ENCODE data around the gene PRKCA.

DNA sequence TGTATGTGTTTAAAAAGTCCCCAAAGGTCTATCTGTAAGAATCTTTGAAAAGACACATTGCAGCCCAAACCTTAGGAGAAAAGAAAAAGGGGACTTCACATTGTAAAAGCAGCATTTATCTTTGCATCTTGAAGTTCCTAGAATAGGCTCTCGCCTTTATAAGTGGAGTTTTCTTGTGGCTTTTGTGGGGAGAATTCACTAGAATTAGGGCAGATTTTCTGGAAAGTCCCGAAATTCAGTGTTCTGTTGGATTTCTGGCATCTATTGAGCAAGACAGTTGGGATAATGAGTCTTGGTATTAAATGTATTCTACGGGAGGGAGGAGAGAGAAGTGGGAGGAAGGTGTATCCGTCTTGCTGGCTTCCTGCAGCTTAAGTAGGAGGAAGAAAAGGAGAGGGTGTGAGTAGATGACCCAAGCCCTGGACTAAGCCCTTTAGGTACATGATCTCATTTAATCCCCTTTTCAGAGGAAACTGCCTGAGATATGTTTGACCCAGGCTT, 62.6 kb downstream of the PRKCA start:
- no peak for TF ChIP-seq CTCF (IDR thresholded peaks at IDR 0.05)
- TF ChIP-seq ZFX (IDR thresholded peaks at IDR 0.05; ENCODE audit: borderline replicate concordance) = no peak
